Fibroblast of pulmonary artery (primary cell): ENCODE measurements around the gene SLC6A19.

ENCODE experiments used
- DNase-seq: peaks from one replicate; pipeline ENCODE4 v3.0.0-alpha.2; 2010; ENCODE audit warnings: low read depth
- H3K4me3 ChIP-seq: replicated peaks from 2 replicates; pipeline ENCODE4 v1.5.1; 2011; ENCODE audit warnings: low read depth, mild to moderate bottlenecking, control low read depth, low read length, moderate library complexity
- TF ChIP-seq, protein P1 (sequence below): IDR thresholded peaks from 2 replicates; pipeline ENCODE4 v1.5.1; 2011; ENCODE audit warnings: mild to moderate bottlenecking, control low read depth, low read length, inconsistent platforms; ENCODE audit errors: missing control alignments

SLC6A19 gene

DNA sequence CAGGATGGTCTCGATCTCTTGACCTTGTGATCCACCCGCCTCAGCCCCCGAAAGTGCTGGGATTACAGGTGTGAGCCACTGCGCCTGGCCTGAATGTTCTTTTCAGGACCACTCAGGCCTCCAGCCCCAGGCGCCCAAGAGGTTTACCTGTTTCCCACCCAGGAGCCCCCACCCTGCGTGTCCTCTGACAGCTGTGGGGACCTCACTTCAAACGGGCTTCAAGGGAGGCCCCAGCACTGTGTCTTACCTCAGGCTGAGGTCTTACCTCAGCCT is 19.1 kb upstream of the SLC6A19 start:
- TF ChIP-seq, protein P1, sequence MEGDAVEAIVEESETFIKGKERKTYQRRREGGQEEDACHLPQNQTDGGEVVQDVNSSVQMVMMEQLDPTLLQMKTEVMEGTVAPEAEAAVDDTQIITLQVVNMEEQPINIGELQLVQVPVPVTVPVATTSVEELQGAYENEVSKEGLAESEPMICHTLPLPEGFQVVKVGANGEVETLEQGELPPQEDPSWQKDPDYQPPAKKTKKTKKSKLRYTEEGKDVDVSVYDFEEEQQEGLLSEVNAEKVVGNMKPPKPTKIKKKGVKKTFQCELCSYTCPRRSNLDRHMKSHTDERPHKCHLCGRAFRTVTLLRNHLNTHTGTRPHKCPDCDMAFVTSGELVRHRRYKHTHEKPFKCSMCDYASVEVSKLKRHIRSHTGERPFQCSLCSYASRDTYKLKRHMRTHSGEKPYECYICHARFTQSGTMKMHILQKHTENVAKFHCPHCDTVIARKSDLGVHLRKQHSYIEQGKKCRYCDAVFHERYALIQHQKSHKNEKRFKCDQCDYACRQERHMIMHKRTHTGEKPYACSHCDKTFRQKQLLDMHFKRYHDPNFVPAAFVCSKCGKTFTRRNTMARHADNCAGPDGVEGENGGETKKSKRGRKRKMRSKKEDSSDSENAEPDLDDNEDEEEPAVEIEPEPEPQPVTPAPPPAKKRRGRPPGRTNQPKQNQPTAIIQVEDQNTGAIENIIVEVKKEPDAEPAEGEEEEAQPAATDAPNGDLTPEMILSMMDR = no peak
- no peak overlapping the region for H3K4me3 ChIP-seq
- DNase-seq = no peak

GRCh38 chr5:1182633-1183423 is 18.6 kb upstream of the SLC6A19 start:
- H3K4me3 ChIP-seq = no peak overlapping the region
- no peak for DNase-seq
- TF ChIP-seq, protein P1 = no peak

- DNase-seq = no peak
- TF ChIP-seq, protein P1 = no peak
- H3K4me3 ChIP-seq = no peak overlapping the region
These were observed 17.8 kb upstream of the SLC6A19 start for GRCh38 chr5:1183424-1184162.

- no peak overlapping the region for H3K4me3 ChIP-seq
- TF ChIP-seq, protein P1 = no peak
- no peak for DNase-seq
These were observed 17.3 kb upstream of the SLC6A19 start for GRCh38 chr5:1184163-1184470.

- no peak overlapping the region for H3K4me3 ChIP-seq
- no peak for DNase-seq
- TF ChIP-seq, protein P1 = no peak
These were observed 16.9 kb upstream of the SLC6A19 start for GRCh38 chr5:1184481-1184880.

- TF ChIP-seq, protein P1 = no peak
- H3K4me3 ChIP-seq = no peak overlapping the region
- no peak for DNase-seq
These were observed 16.3 kb upstream of the SLC6A19 start for GRCh38 chr5:1185038-1185627.
